Activated CD8-positive, alpha-beta memory T cell treated with anti-CD3 and anti-CD28 coated beads, Interleukin-2, amount 50 U/mL, for 48 hours (primary cell): ENCODE measurements around the gene POLD4.
"Not testable (repeated sequence)": the region's sequence is repeated elsewhere in the genome, so short reads cannot be mapped to it uniquely, and the experiment has no call there.

ENCODE experiments used
- DNase-seq: peaks from one replicate; pipeline ENCODE4 v3.0.0-alpha.2; 2020

Gene POLD4

GRCh38 chr11:67353317-67354074 is at the start of gene POLD4:
TSS of gene POLD4 (minus strand) at chr11:67353546. CDS start at chr11:67353399, 147 bp downstream.
- peak; percentile 96 for DNase-seq

- DNase-seq: not testable (repeated sequence)
Observed at GRCh38 chr11:67403085-67403484, 49.7 kb upstream of the POLD4 start.

- DNase-seq: not testable (repeated sequence)
Observed at GRCh38 chr11:67402192-67402839, 49.0 kb upstream of the POLD4 start.

DNA sequence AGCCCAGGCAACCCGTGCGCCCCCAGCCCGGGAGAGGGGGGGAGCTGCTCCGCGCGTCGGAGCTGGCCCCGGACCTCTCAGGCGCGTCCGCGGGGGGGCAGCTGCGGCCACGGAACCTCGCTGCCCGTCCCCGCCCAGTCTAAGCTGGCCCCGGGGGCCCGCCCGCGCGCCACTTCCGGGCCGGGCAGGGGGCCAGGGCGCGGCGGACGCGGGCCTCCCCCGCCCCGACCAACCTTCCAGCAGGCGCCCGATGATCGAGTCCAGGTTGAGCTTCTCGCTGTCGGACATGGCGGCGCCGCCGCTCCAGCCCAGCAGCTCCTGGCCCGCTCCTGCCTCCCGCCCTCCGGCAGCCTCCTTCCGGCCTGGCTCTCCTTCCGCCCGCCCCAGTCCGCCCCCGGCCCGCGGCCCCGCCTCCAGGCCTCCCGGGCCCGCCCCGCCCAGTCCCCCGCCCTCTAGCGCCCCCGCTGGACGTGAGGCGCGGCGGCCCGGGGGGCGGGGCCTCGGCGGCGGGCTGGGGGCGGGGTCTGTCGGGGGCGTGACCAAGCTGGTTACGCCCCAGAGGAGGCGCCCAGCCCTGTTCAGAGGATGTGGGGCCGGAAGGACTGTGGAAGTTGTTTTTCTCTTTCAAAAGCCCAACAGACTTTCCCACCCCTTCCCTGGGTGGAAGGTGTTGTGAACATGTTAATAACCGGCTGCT is 48.3 kb upstream of the POLD4 start, which contains the start of gene PPP1CA:
Gene PPP1CA, minus strand, starts transcription at position 364 of the 697 bp plus-strand sequence. Its CDS starts 76 bp downstream, at position 288.
- DNase-seq: peak; percentile 98

DNA sequence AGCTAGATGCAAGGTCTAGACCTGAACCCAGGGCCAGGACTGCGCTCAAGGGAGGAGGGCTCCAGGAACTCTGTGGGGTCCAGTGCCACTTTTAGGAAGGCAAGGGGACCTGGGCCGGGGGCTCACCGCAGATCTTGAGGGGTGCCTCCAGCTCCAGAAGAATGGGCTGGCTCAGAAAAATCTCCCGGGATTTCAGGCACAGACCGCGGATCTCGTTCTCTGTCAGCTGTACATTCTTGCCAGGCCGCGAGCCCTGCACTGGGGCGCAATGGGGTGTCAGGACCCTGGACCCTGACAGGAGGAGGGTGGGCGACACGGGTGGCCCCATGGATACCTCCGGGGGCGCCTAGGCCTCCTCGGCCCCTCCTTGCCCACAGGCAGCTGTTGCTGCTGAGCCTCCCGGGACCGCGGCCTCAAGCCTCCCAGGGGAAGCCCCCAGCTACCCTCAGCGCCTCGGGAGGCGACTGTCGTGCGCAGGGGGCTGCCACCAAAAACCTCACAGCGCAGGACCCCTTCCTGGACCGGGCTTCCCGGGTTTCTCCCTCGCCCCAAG is 47.7 kb upstream of the POLD4 start:
- DNase-seq: no peak

DNA sequence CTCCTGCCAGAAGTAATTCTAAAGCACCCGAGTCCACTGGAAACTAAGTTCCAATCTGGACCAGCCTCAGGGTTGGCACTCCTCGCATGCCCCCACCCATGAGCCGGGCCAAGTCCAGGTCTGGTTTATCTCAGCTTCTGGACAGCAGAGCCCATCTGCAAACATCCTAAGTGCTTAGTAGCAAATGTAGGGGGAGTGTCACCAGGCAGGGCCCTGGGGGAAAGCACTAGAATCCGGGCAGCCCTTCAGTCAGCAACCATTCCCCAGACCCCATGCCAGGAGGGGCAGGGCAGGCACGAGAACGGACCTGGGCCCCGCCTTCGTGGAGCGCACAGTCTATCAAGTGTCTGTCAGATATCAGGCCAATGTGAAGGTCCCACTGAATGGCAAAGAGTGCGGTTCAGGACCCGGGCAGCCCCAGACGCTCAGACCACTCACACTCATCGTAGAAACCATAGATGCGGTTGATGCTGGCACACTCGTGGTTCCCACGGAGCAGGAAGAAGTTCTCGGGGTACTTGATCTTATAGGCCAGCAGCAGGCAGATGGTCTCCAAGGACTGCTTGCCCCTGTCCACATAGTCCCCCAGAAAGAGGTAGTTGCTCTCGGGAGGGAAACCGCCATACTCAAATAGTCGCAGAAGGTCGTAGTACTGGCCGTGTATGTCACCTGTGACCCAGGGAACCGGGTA is 47.0 kb upstream of the POLD4 start:
- no peak for DNase-seq

DNA sequence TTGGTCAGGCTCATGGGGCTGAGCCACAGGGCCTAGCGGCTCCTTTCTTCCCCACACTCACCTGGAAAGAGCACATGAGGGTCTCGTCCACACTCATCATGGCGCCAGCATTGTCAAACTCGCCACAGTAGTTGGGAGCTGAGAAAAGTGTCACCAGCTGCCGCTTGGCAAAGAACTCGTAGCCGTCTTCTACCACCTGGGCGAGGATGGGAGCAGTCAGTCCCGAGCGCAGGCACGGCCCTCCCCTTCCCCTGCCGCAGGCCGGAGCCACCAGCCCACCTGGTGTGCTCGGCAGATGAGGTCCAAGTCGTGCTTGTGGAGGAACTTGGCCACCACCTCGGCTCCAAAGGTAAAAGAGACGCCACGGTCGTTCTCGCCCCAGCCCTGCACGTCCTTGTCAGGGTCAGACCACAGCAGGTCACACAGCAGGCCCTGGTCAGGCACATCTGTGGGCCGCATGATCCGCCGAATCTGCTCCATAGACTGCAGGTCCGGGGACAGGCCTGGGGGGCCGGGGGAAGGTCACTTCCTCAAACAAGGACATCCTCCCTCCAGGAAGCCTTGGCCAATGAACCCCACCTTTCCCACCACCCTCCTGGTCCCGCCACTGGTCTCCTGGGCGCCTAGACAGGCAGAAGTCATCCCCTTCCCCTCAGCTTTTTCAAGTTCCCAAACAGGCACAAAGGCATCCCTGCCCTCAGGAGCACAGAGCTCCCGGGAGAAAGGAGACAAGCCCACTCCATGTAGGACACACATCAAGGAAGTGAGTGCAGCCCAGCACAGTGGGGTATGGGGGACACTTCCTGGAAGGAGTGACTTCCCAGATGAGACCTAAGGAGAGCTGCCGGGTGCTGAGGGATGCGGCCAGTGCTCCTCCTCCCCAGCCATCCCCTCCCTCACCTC is 45.6 kb upstream of the POLD4 start:
- no peak for DNase-seq

GRCh38 chr11:67397986-67398660 is 44.8 kb upstream of the POLD4 start:
- no peak for DNase-seq

GRCh38 chr11:67397536-67397935 is 44.2 kb upstream of the POLD4 start:
- DNase-seq: no peak

- DNase-seq: no peak
Observed at GRCh38 chr11:67396587-67397389, 43.4 kb upstream of the POLD4 start.

DNA sequence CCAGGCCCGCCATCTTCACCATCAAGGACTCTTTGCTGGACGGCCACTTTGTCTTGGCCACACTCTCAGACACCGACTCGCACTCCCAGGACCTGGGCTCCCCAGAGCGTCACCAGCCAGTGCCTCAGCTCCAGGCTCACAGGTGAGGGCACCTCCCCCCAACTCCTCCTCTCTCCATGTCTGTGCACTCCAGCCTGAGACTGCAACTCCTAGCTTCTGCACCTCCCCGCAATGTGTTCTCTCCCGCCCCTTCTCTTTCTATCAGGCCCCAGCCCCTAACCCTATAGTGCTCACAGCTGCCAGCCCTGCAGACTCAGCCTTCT is 42.9 kb upstream of the POLD4 start:
- DNase-seq: no peak

GRCh38 chr11:67395555-67396258 is 42.4 kb upstream of the POLD4 start:
- no peak for DNase-seq

GRCh38 chr11:67393990-67394389 is 40.6 kb upstream of the POLD4 start:
- no peak for DNase-seq

- DNase-seq: no peak
Observed at GRCh38 chr11:67393437-67393836, 40.1 kb upstream of the POLD4 start.

DNA sequence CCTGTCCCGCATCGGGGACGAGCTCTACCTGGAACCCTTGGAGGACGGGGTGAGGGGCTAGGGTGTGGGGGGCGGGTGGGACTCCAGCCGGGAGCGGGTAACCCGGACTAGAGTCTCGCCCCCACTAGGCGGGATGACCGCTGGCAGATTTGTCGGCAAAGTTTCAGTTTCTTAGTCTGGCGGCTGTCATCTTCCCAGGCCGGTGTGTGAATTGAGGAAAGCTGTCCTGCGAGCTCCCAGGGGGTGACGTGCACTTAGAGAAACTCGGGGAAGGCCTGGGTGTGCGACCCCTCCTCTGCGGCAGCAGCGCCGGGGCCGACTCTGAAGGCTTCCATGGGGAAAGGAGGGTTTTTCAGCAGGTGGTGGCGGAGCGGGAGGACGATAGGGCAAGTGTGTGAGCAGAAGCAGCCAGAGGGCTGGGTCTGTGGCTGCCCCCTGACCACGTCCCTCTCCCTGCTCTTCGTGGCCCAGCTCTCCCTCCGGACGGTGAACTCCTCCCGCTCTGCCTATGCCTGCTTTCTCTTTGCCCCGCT is 38.9 kb upstream of the POLD4 start:
- no peak for DNase-seq

DNA sequence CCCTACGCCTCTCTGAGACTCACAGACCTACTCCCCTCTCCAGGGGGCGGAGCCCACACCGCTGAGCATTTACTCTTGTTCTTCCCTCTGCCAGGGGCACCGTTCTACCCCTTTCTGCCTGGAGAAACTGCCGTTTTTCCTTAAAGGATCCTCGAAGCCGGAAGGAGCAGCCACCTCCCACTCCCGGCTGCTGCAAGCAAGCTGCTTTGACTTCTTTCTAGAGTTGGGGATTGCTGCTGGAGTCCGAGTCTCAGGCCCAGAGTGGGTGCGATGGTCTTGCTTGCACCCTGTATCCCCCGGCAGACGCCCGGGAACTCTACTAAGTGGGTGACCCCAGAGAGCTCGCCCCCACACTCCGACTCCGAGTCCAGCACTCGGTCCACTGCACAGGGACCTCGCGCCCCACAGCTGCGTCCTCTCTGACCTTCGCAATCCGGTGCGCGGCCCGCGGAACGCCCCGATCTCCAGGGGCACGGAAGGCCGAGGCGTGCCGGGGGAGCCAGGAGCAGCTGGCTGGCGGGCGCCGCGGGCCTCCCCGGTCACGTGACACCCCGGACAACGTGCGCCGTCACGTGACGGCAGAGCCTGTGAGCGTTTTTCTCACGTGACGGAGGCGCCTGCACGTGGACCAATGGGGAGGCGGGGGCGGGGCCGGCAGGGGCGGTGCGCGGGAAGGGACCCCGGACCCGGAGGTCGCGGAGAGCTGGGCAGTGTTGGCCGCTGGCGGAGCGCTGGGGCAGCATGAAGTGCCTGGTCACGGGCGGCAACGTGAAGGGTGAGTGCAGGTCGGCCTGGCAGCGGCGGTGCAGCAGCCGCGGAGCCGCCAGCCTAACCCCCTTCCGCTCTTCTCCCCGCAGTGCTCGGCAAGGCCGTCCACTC is 38.2 kb upstream of the POLD4 start, which contains the start of gene RAD9A:
Gene RAD9A, plus strand, starts transcription at position 683 of the 879 bp plus-strand sequence. Its CDS starts 59 bp downstream, at position 742.
- peak; percentile 96 for DNase-seq

DNA sequence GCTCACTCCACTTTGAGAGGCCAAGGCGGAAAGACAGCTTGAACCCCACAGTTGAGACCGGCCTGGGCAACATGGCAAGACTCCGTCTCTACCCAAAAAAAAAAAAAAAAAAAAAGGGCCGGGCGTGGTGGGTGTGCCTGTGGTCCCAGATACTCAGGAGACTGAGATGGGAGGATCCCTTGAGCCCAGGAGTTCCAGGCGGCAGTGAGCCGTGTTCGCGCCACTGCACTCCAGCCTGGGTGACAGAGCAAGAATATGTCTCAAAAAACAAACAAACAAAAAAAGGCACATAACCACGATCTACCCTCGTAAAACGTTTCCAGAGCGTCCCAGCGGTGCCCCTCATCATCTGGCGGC is 37.6 kb upstream of the POLD4 start:
- DNase-seq: no peak

DNA sequence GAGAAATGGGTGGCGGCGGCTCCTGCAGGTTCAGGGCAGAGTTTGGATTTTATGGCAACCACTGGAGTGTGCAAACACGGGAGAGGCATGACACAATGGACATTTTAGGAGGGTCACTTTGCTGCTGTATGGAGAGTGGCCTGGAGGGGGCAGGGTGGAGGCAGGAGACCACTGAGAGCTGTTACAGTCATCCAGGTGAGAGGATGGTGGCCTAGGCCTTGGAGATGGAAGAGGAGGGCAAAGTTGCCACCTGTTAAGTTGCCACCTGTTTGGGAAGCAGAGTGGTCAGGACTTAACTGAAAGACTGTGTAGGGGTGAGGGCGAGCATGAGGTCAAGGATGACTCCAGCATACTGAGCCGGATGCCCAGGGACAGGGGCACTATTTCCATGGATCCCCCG is 36.1 kb upstream of the POLD4 start:
- DNase-seq: peak; percentile 74
